ENCODE results near the gene TAF11L9.
"Not testable (repeated sequence)": the region's sequence is repeated elsewhere in the genome, so short reads cannot be mapped to it uniquely, and the experiment has no call there.

Gene TAF11L9

GRCh38 chr5:17594255-17594654 is at the start of gene TAF11L9:
Gene TAF11L9 (minus strand): TSS chr5:17594394.
- DNase-seq, result not testable (repeated sequence)

- DNase-seq, result no peak
Observed at GRCh38 chr5:17634160-17634559, 40.0 kb upstream of the TAF11L9 start, which contains the start of gene TAF11L14. Gene TAF11L14 (plus strand): TSS chr5:17634460.

GRCh38 chr5:17631788-17632187 is 37.6 kb upstream of the TAF11L9 start, which contains the start of gene TAF11L13:
Gene TAF11L13 (plus strand): TSS chr5:17632088.
- DNase-seq, result not testable (repeated sequence)

- DNase-seq, result no peak
Observed at GRCh38 chr5:17625686-17626085, 31.5 kb upstream of the TAF11L9 start.

GRCh38 chr5:17620627-17621026 is 26.4 kb upstream of the TAF11L9 start:
- DNase-seq, result no peak

GRCh38 chr5:17619354-17619753 is 25.2 kb upstream of the TAF11L9 start:
- DNase-seq, result no peak

GRCh38 chr5:17614872-17615605 is 20.8 kb upstream of the TAF11L9 start:
- DNase-seq, result no peak

- DNase-seq, result not testable (repeated sequence)
Observed at GRCh38 chr5:17610092-17610491, 15.9 kb upstream of the TAF11L9 start, which contains the start of gene TAF11L12. Gene TAF11L12 (plus strand): TSS chr5:17610392.

- DNase-seq, result not testable (repeated sequence)
Observed at GRCh38 chr5:17607461-17607860, 13.3 kb upstream of the TAF11L9 start.

- no peak for DNase-seq
Observed at GRCh38 chr5:17604951-17605350, 10.8 kb upstream of the TAF11L9 start.

GRCh38 chr5:17603880-17604279 is 9.7 kb upstream of the TAF11L9 start, which contains the start of gene TAF11L11:
Gene TAF11L11 (plus strand): TSS chr5:17604183.
- DNase-seq, result not testable (repeated sequence)

GRCh38 chr5:17597728-17598127 is 3.5 kb upstream of the TAF11L9 start, which contains the start of gene TAF11L10:
Gene TAF11L10 (minus strand): TSS chr5:17597828.
- not testable (repeated sequence) for DNase-seq

GRCh38 chr5:17590860-17591259 is 3.3 kb downstream of the TAF11L9 start, which contains the start of gene TAF11L8:
Gene TAF11L8 (minus strand): TSS chr5:17590960.
- not testable (repeated sequence) for DNase-seq

GRCh38 chr5:17585658-17586057 is 8.5 kb downstream of the TAF11L9 start, which contains the start of gene TAF11L7:
Gene TAF11L7 (minus strand): TSS chr5:17585758.
- not testable (repeated sequence) for DNase-seq
